HCT116 (cell line): Measurements from ENCODE around the gene CRIP2.

ENCODE experiments used
- CEBPB ChIP-seq: IDR thresholded peaks from 2 replicates; pipeline ENCODE4 v1.6.1; 2012; ENCODE audit warnings: low read depth
- ELF1 ChIP-seq: IDR thresholded peaks from 2 replicates; pipeline ENCODE4 v1.6.1; 2012; ENCODE audit warnings: low read depth, borderline replicate concordance
- EZH2 ChIP-seq: fragments of 200-600 bp; sonication (generic); IDR thresholded peaks from 2 replicates; pipeline ENCODE4 v1.6.1; 2017; ENCODE audit warnings: antibody characterized with exemption, mixed run types
- EZH2phosphoT487 ChIP-seq: fragments of 200-600 bp; IDR thresholded peaks from 2 replicates; pipeline ENCODE4 v1.6.1; 2018; ENCODE audit warnings: antibody characterized with exemption, borderline replicate concordance
- JUND ChIP-seq: IDR thresholded peaks from 2 replicates; pipeline ENCODE4 v1.6.1; 2012
- POLR2A ChIP-seq: IDR thresholded peaks from 2 replicates; pipeline ENCODE4 v1.7.0; 2011; ENCODE audit warnings: borderline replicate concordance; ENCODE audit not compliant: insufficient read depth, insufficient read length; ENCODE audit errors: extremely low read depth
- RAD21 ChIP-seq: IDR thresholded peaks from 2 replicates; pipeline ENCODE4 v1.6.1; 2012; ENCODE audit warnings: low read depth, mild to moderate bottlenecking
- SP1 ChIP-seq: IDR thresholded peaks from 2 replicates; pipeline ENCODE4 v1.6.1; 2012; ENCODE audit warnings: low read depth
- YY1 ChIP-seq: IDR thresholded peaks from 2 replicates; pipeline ENCODE4 v1.6.1; 2011; ENCODE audit warnings: low read length, low read depth, moderate library complexity, mild to moderate bottlenecking; ENCODE audit not compliant: insufficient replicate concordance; ENCODE audit errors: extremely low read depth
- TF ChIP-seq, protein P1 (sequence below), 3 experiments: fragments of 200-600 bp in 1 of 3; sonication (generic) in 1 of 3; IDR thresholded peaks in 2 of 3; conservative IDR thresholded peaks in 1 of 3; 2 replicates each; pipeline ENCODE4 v1.5.1; 2012 to 2017; ENCODE audit warnings: low read depth in 2 of 3, low read length in 2 of 3, antibody characterized with exemption in 1 of 3, borderline replicate concordance in 1 of 3, control low read depth in 1 of 3, mild to moderate bottlenecking in 1 of 3, mixed read lengths in 1 of 3, mixed run types in 1 of 3, moderate library complexity in 1 of 3; ENCODE audit not compliant: insufficient read depth in 1 of 3
- TF ChIP-seq, protein P2 (sequence below): IDR thresholded peaks from 2 replicates; pipeline ENCODE4 v1.6.1; 2012; ENCODE audit warnings: low read depth

DNA sequence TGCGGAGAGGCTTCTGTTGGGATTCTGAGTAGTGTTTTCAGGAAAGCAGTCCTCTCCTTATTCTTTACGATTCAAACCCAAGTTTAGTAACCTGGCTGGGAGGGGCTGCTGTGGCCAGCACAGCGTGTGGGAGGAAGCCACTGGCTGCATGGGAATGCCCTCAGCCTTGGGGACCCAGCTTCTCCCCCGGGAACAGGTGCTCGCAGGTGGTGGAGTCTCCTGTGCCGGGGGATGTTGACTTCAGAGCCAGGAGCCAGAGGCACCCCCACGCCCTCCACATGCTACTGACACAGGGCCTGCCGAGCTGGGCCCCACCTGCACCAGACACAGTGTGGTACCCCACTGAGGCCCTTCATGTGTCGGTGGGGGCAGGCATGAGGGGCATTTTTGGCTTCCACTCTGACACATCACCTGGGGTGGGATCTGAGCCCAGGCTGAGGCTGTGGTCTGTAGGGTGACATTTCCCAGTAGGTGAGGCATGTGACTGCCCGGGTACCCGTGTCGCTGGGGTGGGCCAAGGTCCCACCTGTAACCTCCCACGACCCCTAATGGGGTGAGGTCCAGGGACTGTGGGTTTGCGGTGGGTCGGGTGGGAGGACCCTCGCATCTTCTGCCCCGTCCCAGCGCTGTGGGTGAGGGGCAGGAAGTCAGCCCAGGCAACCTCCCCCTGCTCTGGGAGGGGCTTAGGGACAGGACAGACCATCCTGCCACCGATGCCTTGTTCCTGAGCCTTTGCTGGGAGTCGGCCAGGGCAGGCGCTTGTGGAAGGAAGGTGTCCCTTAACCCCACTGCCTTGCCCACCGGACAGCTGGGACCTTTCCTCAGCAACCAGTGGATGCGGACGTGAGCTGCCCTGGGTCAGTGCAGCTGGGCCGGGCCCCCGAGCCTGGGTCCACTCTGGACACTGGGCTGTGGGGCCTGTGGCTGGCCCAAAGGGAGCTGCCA is 28.4 kb upstream of the CRIP2 start:
- TF ChIP-seq POLR2A (no peak), SP1 (no peak), EZH2 (no peak), EZH2phosphoT487 (no peak), RAD21 (no peak), JUND (no peak), CEBPB (no peak), YY1 (no peak), ELF1 (no peak)
- TF ChIP-seq, protein P1, sequence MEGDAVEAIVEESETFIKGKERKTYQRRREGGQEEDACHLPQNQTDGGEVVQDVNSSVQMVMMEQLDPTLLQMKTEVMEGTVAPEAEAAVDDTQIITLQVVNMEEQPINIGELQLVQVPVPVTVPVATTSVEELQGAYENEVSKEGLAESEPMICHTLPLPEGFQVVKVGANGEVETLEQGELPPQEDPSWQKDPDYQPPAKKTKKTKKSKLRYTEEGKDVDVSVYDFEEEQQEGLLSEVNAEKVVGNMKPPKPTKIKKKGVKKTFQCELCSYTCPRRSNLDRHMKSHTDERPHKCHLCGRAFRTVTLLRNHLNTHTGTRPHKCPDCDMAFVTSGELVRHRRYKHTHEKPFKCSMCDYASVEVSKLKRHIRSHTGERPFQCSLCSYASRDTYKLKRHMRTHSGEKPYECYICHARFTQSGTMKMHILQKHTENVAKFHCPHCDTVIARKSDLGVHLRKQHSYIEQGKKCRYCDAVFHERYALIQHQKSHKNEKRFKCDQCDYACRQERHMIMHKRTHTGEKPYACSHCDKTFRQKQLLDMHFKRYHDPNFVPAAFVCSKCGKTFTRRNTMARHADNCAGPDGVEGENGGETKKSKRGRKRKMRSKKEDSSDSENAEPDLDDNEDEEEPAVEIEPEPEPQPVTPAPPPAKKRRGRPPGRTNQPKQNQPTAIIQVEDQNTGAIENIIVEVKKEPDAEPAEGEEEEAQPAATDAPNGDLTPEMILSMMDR (IDR thresholded peaks at IDR 0.05 in 2 of 3, conservative IDR thresholded peaks at IDR 0.05 in 1 of 3; ENCODE audit: borderline replicate concordance in 1 of 3, insufficient read depth in 1 of 3, low read depth in 2 of 3, low read length in 2 of 3), result no peak
- TF ChIP-seq, protein P2, sequence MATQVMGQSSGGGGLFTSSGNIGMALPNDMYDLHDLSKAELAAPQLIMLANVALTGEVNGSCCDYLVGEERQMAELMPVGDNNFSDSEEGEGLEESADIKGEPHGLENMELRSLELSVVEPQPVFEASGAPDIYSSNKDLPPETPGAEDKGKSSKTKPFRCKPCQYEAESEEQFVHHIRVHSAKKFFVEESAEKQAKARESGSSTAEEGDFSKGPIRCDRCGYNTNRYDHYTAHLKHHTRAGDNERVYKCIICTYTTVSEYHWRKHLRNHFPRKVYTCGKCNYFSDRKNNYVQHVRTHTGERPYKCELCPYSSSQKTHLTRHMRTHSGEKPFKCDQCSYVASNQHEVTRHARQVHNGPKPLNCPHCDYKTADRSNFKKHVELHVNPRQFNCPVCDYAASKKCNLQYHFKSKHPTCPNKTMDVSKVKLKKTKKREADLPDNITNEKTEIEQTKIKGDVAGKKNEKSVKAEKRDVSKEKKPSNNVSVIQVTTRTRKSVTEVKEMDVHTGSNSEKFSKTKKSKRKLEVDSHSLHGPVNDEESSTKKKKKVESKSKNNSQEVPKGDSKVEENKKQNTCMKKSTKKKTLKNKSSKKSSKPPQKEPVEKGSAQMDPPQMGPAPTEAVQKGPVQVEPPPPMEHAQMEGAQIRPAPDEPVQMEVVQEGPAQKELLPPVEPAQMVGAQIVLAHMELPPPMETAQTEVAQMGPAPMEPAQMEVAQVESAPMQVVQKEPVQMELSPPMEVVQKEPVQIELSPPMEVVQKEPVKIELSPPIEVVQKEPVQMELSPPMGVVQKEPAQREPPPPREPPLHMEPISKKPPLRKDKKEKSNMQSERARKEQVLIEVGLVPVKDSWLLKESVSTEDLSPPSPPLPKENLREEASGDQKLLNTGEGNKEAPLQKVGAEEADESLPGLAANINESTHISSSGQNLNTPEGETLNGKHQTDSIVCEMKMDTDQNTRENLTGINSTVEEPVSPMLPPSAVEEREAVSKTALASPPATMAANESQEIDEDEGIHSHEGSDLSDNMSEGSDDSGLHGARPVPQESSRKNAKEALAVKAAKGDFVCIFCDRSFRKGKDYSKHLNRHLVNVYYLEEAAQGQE, result no peak
